HCT116 (cell line): ENCODE results near the gene AGRP. TPM values are rescaled to one million over a fixed set of nuclear protein-coding genes. Genes with fewer than 3 reads are reported as not detected.

ENCODE experiments used
- ATAC-seq: fragments of 200-7000 bp; cut with Tn5 transposase; 2 replicates; pipeline ENCODE4 v1.9.1; 2020; ENCODE audit warnings: mild to moderate bottlenecking, moderate library complexity
- BruUV-seq: library from RNA; stranded (reverse); fragments of 400-500 nt; replicated peaks from 2 replicates; lab custom pipeline; 2021; lab: Mats Ljungman, UMichigan
- CTCF ChIA-PET: fragments of 300-600 bp; sonication (Branson Sonifier 250); formaldehyde crosslinking; loops from one replicate; lab custom pipeline; 2021; ENCODE audit warnings: antibody characterized with exemption; lab: Charles Lee
- POLR2A ChIA-PET: fragments of 300-600, 350-600 bp; sonication (Branson Sonifier 250); formaldehyde crosslinking; loops from one replicate; lab custom pipeline; 2021; ENCODE audit warnings: antibody characterized with exemption; lab: Charles Lee
- RAD21 ChIA-PET, 2 experiments: fragments of 300-600 bp; sonication (Branson Sonifier 250); formaldehyde crosslinking; loops; one replicate each; lab custom pipeline; 2023; ENCODE audit warnings: low total read pairs in 2 of 2; ENCODE audit not compliant: uncharacterized antibody in 2 of 2, unreplicated experiment in 2 of 2, low non-redundant PET in 1 of 2; lab: Charles Lee
- DNase-seq: peaks from one replicate; pipeline ENCODE4 v3.0.0-alpha.2; 2010; ENCODE audit warnings: low read depth, low spot score
- H2AFZ ChIP-seq: fragments of 200-600 bp; shearing (Covaris generic), sonication (generic); 2 replicates; pipeline ENCODE4 v1.6.1; 2017; ENCODE audit warnings: low read depth, mixed run types, mixed read lengths, antibody characterized with exemption, low read length; ENCODE audit not compliant: poor library complexity, severe bottlenecking
- H3K27ac ChIP-seq: 2 replicates; pipeline ENCODE4 v1.5.1; 2012; ENCODE audit warnings: low read depth, low read length
- H3K27me3 ChIP-seq: fragments of 200-600 bp; sonication (generic); 2 replicates; pipeline ENCODE4 v1.6.1; 2016; ENCODE audit warnings: mixed run types, low read length, mixed read lengths; ENCODE audit not compliant: insufficient read depth
- H3K36me3 ChIP-seq, 2 experiments: fragments of 200-500 bp in 1 of 2; fragments of 200-600 bp in 1 of 2; sonication (Bioruptor generic) in 1 of 2; sonication (generic) in 1 of 2; 2 replicates each; pipeline versions ENCODE4 v1.5.1 to v1.6.1; 2014 to 2016; ENCODE audit warnings: low read length in 2 of 2, inconsistent platforms in 1 of 2, mixed read lengths in 1 of 2, mixed run types in 1 of 2; ENCODE audit not compliant: insufficient read depth in 2 of 2, control insufficient read depth in 1 of 2
- H3K4me1 ChIP-seq, 2 experiments: fragments of 200-600 bp in 1 of 2; sonication (generic) in 1 of 2; 2 replicates each; pipeline versions ENCODE4 v1.5.1 to v1.6.1; 2012 to 2017; ENCODE audit warnings: low read length in 2 of 2, inconsistent platforms in 1 of 2, mild to moderate bottlenecking in 1 of 2, mixed read lengths in 1 of 2, mixed run types in 1 of 2, moderate library complexity in 1 of 2; ENCODE audit not compliant: insufficient read depth in 2 of 2, control insufficient read depth in 1 of 2
- H3K4me2 ChIP-seq: fragments of 200-600 bp; sonication (generic); 2 replicates; pipeline ENCODE4 v1.6.1; 2017; ENCODE audit warnings: mixed run types, low read length, mixed read lengths
- H3K4me3 ChIP-seq, 2 experiments: fragments of 200-600 bp in 1 of 2; sonication (generic) in 1 of 2; replicated peaks in 1 of 2; 2 replicates each; pipeline ENCODE4 v1.5.1; 2011 to 2016; ENCODE audit warnings: low read length in 2 of 2, control low read depth in 1 of 2, low read depth in 1 of 2, mild to moderate bottlenecking in 1 of 2, mixed read lengths in 1 of 2, mixed run types in 1 of 2
- H3K79me2 ChIP-seq: fragments of 200-600 bp; sonication (generic); 2 replicates; pipeline ENCODE4 v1.6.1; 2017; ENCODE audit warnings: mild to moderate bottlenecking, mixed run types, low read length, moderate library complexity, mixed read lengths; ENCODE audit not compliant: insufficient read depth
- H3K9ac ChIP-seq: fragments of 200-600 bp; sonication (generic); 2 replicates; pipeline ENCODE4 v1.6.1; 2016; ENCODE audit warnings: low read length, mixed read lengths
- H3K9me2 ChIP-seq: fragments of 200-600 bp; sonication (generic), shearing (Covaris generic); 2 replicates; pipeline ENCODE4 v1.6.1; 2017; ENCODE audit warnings: mixed run types, mild to moderate bottlenecking, moderate library complexity; ENCODE audit not compliant: insufficient read depth
- H3K9me3 ChIP-seq, 2 experiments: fragments of 200-500 bp in 1 of 2; fragments of 200-600 bp in 1 of 2; sonication (Bioruptor generic) in 1 of 2; sonication (generic) in 1 of 2; 2 replicates each; pipeline ENCODE4 v1.6.1; 2014 to 2017; ENCODE audit warnings: low read length in 2 of 2, mixed read lengths in 2 of 2, inconsistent platforms in 1 of 2, low read depth in 1 of 2, mild to moderate bottlenecking in 1 of 2, mixed run types in 1 of 2, moderate library complexity in 1 of 2; ENCODE audit not compliant: control insufficient read depth in 1 of 2, insufficient read depth in 1 of 2
- H4K20me1 ChIP-seq: fragments of 200-600 bp; sonication (generic), shearing (Covaris generic); 2 replicates; pipeline ENCODE4 v1.6.1; 2017; ENCODE audit warnings: mixed run types, mild to moderate bottlenecking, moderate library complexity; ENCODE audit not compliant: insufficient read depth
- ELF1 ChIP-seq: IDR thresholded peaks from 2 replicates; pipeline ENCODE4 v1.6.1; 2012; ENCODE audit warnings: low read depth, borderline replicate concordance
- EZH2phosphoT487 ChIP-seq: fragments of 200-600 bp; IDR thresholded peaks from 2 replicates; pipeline ENCODE4 v1.6.1; 2018; ENCODE audit warnings: antibody characterized with exemption, borderline replicate concordance
- FOSL1 ChIP-seq: IDR thresholded peaks from 2 replicates; pipeline ENCODE4 v1.6.1; 2012; ENCODE audit warnings: low read depth
- POLR2A ChIP-seq: IDR thresholded peaks from 2 replicates; pipeline ENCODE4 v1.7.0; 2011; ENCODE audit warnings: borderline replicate concordance; ENCODE audit not compliant: insufficient read depth, insufficient read length; ENCODE audit errors: extremely low read depth
- REST ChIP-seq: IDR thresholded peaks from 2 replicates; pipeline ENCODE4 v1.6.1; 2012; ENCODE audit warnings: low read depth
- SP1 ChIP-seq: IDR thresholded peaks from 2 replicates; pipeline ENCODE4 v1.6.1; 2012; ENCODE audit warnings: low read depth
- SRF ChIP-seq: IDR thresholded peaks from 2 replicates; pipeline ENCODE4 v1.6.1; 2012; ENCODE audit warnings: low read depth
- ZBTB33 ChIP-seq: IDR thresholded peaks from 2 replicates; pipeline ENCODE4 v1.6.1; 2011; ENCODE audit warnings: mild to moderate bottlenecking, low read length, moderate library complexity; ENCODE audit not compliant: insufficient replicate concordance; ENCODE audit errors: extremely low read depth
- ZFX ChIP-seq: fragments of 450-650 bp; IDR thresholded peaks from 2 replicates; pipeline ENCODE4 v1.6.1; 2017
- intact Hi-C: fragments of 100-400 bp; cut with micrococcal nuclease; formaldehyde crosslinking; loops from 2 replicates; pipeline ENCODE4 v1.10.0; 2022
- total RNA-seq: library from RNA; stranded (reverse); gene quantifications from one replicate; pipeline ENCODE4 v1.2.1, GENCODE V29; 2021; ENCODE audit not compliant: unreplicated experiment
- TF ChIP-seq, protein P1 (sequence below), 3 experiments: fragments of 200-600 bp in 1 of 3; sonication (generic) in 1 of 3; IDR thresholded peaks in 2 of 3; conservative IDR thresholded peaks in 1 of 3; 2 replicates each; pipeline ENCODE4 v1.5.1; 2012 to 2017; ENCODE audit warnings: low read depth in 2 of 3, low read length in 2 of 3, antibody characterized with exemption in 1 of 3, borderline replicate concordance in 1 of 3, control low read depth in 1 of 3, mild to moderate bottlenecking in 1 of 3, mixed read lengths in 1 of 3, mixed run types in 1 of 3, moderate library complexity in 1 of 3; ENCODE audit not compliant: insufficient read depth in 1 of 3

Gene AGRP
- total RNA-seq, 1 experiment from 2014 or later: not detected

- TF ChIP-seq REST (no peak), ZBTB33 (no peak), ZFX (no peak), SP1 (no peak), FOSL1 (no peak)
These were observed 25.7 kb upstream of the AGRP start (continued) for GRCh38 chr16:67509016-67509415.

DNA sequence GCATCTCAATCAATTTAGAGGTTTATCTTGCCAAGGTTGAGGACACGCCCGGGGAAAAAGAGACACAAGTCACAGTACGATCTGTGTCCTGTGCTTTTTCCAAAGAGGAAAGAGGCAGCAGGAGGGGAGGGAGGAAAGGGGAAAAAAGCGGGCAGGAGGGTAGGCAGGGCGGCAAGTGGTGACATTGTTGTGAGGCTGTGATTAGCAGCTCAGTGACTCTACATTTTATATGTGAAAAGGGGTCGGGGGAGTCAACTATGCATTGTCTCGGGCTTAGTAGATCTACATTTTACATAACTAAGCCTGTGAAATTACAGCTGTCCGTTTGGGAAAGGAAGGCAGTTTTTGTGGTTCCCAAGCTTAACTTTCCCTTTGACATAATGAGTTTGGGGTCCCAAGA, 23.1 kb upstream of the AGRP start:
- POLR2A ChIA-PET: no interaction called here
- CTCF ChIA-PET: interaction anchor here (1.2 to 1.6 kb wide), 2 partner anchors 10 to 15 kb away, joined by 3 to 4 read pairs; no protein-coding TSS in a partner anchor
- H3K4me2 ChIP-seq: no peak overlapping the region
- DNase-seq (no peak), ATAC-seq (no peak)
- H3K27ac ChIP-seq: no peak overlapping the region
- intact Hi-C loops: no loop called here
- no peaks in the 10 kb centered on the region for H3K9me2 ChIP-seq
- H3K27me3 ChIP-seq: no peaks in the 10 kb centered on the region
- H3K9ac ChIP-seq: no peak overlapping the region
- no peak overlapping the region for H3K4me3 ChIP-seq
- no TSS peak for BruUV-seq
- H4K20me1 ChIP-seq: no peaks in the 10 kb centered on the region
- no peaks in the 10 kb centered on the region for H3K79me2 ChIP-seq
- TF ChIP-seq SP1: no peak
- TF ChIP-seq FOSL1: no peak
- no peak for TF ChIP-seq EZH2phosphoT487
- TF ChIP-seq ELF1: no peak
- no peak for TF ChIP-seq SRF
- TF ChIP-seq POLR2A: no peak
- no peak for TF ChIP-seq ZBTB33
- TF ChIP-seq, protein P1, sequence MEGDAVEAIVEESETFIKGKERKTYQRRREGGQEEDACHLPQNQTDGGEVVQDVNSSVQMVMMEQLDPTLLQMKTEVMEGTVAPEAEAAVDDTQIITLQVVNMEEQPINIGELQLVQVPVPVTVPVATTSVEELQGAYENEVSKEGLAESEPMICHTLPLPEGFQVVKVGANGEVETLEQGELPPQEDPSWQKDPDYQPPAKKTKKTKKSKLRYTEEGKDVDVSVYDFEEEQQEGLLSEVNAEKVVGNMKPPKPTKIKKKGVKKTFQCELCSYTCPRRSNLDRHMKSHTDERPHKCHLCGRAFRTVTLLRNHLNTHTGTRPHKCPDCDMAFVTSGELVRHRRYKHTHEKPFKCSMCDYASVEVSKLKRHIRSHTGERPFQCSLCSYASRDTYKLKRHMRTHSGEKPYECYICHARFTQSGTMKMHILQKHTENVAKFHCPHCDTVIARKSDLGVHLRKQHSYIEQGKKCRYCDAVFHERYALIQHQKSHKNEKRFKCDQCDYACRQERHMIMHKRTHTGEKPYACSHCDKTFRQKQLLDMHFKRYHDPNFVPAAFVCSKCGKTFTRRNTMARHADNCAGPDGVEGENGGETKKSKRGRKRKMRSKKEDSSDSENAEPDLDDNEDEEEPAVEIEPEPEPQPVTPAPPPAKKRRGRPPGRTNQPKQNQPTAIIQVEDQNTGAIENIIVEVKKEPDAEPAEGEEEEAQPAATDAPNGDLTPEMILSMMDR (IDR thresholded peaks at IDR 0.05 in 2 of 3, conservative IDR thresholded peaks at IDR 0.05 in 1 of 3; ENCODE audit: borderline replicate concordance in 1 of 3, insufficient read depth in 1 of 3, low read depth in 2 of 3, low read length in 2 of 3): no peak
- TF ChIP-seq ZFX: no peak
- TF ChIP-seq, all 23 proteins: peak for 0
- Histone ChIP-seq H3K36me3 (no peaks in the 10 kb centered on the region), H3K4me1 (peaks cover 5 to 18% of the 10 kb centered on the region in 2 experiments; a peak in 3 of 4 replicates), H3K9me3 (no peaks in the 10 kb centered on the region), H2AFZ (no peak overlapping the region)
- RAD21 ChIA-PET: no interaction called here
